Mesodermal cell (in vitro differentiated cells): Measurements from ENCODE around the gene SETD1B.

Experiments
- H3K27ac ChIP-seq: 2 replicates; pipeline ENCODE4 v1.7.0; 2013; ENCODE audit warnings: mild to moderate bottlenecking, low read depth, low read length, moderate library complexity; ENCODE audit not compliant: severe bottlenecking
- H3K36me3 ChIP-seq: 2 replicates; pipeline ENCODE4 v1.7.1; 2013; ENCODE audit warnings: mild to moderate bottlenecking, low read length, moderate library complexity; ENCODE audit not compliant: control insufficient read depth, insufficient read depth
- H3K4me1 ChIP-seq: one replicate; pipeline ENCODE4 v1.7.1; 2013; ENCODE audit warnings: mild to moderate bottlenecking, low read length; ENCODE audit not compliant: insufficient read depth, control insufficient read depth, poor library complexity, severe bottlenecking
- H3K4me3 ChIP-seq: 2 replicates; pipeline ENCODE4 v1.7.0; 2013; ENCODE audit warnings: low read length, control low read depth, mild to moderate bottlenecking; ENCODE audit not compliant: insufficient read depth, poor library complexity, severe bottlenecking; ENCODE audit errors: extremely low read depth
- H3K9me3 ChIP-seq: 2 replicates; pipeline ENCODE4 v1.7.1; 2013; ENCODE audit warnings: mild to moderate bottlenecking, low read length, moderate library complexity; ENCODE audit not compliant: control insufficient read depth
- WGBS, 2 experiments: methylation state at CpG; one replicate each; pipeline ENCODE4 v1.1.5; 2013; ENCODE audit warnings: missing lambda C conversion rate in 2 of 2; ENCODE audit not compliant: insufficient coverage in 2 of 2; 5-methylcytosine and 5-hydroxymethylcytosine counted together

SETD1B gene

DNA sequence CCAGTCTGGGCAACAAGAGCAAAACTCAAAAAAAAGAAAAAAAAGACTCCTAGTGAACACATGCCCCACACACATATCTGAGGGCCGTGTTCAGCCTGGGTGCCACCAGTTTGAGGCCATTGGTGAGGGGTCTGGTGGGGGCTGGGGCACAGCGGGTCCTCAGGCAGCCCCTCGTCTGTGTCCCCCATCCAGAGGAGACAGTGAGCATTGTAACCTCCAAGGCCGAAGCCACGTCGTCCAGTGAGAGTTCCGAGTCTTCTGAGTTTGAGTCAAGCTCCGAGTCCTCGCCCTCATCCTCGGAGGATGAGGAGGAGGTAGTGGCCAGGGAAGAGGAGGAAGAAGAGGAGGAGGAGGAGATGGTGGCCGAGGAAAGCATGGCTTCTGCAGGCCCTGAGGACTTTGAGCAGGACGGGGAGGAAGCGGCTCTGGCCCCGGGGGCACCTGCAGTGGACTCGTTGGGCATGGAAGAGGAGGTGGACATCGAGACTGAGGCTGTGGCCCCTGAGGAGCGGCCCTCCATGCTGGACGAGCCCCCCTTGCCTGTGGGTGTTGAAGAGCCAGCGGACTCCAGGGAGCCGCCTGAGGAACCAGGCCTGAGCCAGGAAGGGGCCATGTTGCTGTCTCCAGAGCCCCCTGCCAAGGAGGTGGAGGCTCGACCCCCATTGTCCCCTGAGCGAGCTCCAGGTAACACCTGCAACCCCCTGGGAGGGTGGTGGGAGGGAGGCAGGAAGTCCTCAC is 15.6 kb downstream of the SETD1B start:
- Histone ChIP-seq H3K4me1 (no peaks in the 10 kb centered on the region), H3K9me3 (no peaks in the 10 kb centered on the region), H3K4me3 (no peak overlapping the region), H3K27ac (no peak overlapping the region), H3K36me3 (peaks cover 90% of the 10 kb centered on the region)
- WGBS, 2 experiments: 94 to 97% methylated on average over 16 to 20 of the region's 22 CpGs

DNA sequence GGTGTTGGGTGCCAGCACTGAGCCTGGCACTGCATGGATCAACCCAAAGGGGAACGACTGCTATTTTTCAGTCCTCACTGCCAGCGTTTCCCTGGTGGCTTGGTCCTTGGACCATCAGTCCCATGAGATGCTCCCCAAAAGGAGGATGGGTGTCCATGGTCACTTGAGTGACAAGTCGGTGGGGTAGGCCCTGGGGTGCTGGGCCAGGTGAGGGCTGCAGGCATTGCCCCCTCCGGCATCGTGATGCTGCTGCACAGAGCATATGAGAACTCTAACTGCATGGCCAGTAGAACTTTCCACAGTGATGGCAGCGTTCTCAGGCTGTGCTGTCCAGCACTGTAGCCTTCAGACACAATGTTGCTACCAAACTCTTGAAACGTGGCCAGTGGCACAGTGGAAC is 16.2 kb downstream of the SETD1B start:
- H3K36me3 ChIP-seq: peaks cover 89% of the 10 kb centered on the region
- WGBS, 2 experiments: 95% methylated on average over 6 to 7 of the region's 7 CpGs
- no peak overlapping the region for H3K4me3 ChIP-seq
- no peak overlapping the region for H3K27ac ChIP-seq
- H3K9me3 ChIP-seq: no peaks in the 10 kb centered on the region
- H3K4me1 ChIP-seq: no peaks in the 10 kb centered on the region

DNA sequence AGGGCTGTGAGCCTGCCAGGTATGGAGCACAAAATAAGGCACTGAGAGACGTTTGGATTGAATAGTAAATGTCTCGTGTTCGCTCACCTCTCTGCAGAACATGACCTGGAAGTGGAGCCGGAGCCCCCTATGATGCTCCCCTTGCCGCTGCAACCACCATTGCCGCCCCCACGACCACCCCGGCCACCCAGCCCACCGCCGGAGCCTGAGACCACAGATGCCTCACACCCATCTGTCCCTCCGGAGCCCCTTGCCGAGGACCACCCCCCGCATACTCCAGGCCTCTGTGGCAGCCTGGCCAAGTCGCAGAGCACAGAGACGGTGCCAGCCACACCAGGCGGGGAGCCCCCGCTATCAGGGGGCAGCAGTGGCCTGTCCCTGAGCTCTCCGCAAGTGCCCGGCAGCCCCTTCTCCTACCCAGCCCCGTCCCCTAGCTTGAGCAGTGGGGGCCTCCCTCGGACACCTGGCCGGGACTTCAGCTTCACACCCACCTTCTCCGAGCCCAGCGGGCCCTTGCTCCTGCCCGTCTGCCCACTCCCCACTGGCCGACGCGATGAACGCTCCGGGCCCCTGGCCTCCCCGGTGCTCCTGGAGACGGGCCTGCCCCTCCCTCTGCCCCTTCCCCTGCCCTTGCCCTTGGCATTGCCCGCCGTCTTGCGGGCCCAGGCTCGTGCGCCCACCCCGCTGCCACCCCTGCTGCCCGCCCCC is 18.7 kb downstream of the SETD1B start:
- H3K27ac ChIP-seq: no peak overlapping the region
- no peak overlapping the region for H3K4me3 ChIP-seq
- H3K9me3 ChIP-seq: no peaks in the 10 kb centered on the region
- no peaks in the 10 kb centered on the region for H3K4me1 ChIP-seq
- H3K36me3 ChIP-seq: peaks cover 83% of the 10 kb centered on the region
- WGBS, 2 experiments: 96 to 97% methylated on average over 22 to 37 of the region's 39 CpGs

DNA sequence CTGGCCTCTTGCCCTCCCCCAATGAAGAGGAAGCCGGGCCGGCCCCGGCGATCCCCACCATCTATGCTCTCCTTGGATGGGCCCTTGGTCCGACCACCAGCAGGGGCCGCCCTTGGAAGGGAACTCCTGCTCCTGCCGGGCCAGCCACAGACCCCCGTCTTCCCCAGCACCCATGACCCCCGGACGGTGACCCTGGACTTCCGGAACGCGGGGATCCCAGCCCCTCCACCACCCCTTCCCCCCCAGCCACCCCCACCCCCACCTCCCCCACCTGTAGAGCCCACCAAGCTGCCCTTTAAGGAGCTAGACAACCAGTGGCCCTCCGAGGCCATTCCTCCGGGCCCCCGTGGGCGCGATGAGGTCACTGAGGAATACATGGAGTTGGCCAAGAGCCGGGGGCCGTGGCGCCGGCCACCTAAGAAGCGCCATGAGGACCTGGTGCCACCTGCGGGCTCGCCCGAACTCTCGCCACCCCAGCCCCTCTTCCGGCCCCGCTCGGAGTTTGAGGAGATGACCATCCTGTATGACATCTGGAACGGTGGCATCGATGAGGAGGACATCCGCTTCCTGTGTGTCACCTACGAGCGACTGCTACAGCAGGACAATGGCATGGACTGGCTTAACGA is 19.4 kb downstream of the SETD1B start:
- H3K36me3 ChIP-seq: peaks cover 83% of the 10 kb centered on the region
- WGBS, 2 experiments: 91 to 94% methylated on average over 23 to 28 of the region's 36 CpGs
- no peak overlapping the region for H3K4me3 ChIP-seq
- H3K27ac ChIP-seq: no peak overlapping the region
- no peaks in the 10 kb centered on the region for H3K9me3 ChIP-seq
- no peaks in the 10 kb centered on the region for H3K4me1 ChIP-seq

DNA sequence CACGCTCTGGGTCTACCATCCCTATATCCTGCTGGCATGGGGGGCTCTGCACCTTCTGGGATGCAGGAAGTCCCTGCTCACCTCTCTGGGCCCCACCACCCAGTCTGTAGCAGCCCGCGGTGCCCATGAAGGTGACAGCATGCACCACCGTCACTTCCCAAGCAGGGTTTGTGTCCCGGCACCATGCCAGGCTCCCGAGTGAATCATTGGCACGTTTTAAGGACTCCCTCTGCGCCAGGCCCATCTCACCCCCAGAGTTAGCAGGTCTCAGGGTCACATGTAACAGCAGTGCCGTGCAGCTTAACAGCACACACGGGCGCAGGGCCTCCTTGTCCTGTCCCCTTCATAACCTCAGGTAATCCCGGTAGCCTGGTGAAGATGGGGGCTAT is 19.9 kb downstream of the SETD1B start:
- WGBS, 2 experiments: 86 to 93% methylated on average over 6 to 12 of the region's 12 CpGs
- Histone ChIP-seq H3K36me3 (peaks cover 88% of the 10 kb centered on the region), H3K4me3 (no peak overlapping the region), H3K4me1 (no peaks in the 10 kb centered on the region), H3K9me3 (no peaks in the 10 kb centered on the region), H3K27ac (no peak overlapping the region)

DNA sequence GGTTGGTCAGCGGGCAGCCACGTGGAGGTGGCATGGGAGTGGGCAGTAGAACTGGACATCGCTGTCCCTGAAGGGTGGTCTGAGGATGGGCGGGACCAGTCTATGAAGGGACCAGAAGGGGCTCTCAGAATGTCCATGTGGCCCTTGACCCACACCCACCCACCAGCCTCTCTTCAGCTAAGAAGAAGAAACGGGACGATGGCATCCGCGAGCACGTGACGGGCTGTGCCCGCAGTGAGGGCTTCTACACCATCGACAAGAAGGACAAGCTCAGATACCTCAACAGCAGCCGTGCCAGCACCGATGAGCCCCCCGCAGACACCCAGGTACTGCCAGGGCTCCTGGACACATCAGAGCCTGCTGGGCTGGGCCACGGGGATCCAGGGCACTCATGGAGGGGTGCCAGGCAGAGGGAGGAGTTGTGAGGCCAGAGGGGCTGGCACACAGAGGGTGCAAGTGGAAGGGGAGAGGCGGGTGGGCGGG is 21.3 kb downstream of the SETD1B start:
- H3K4me1 ChIP-seq: no peaks in the 10 kb centered on the region

DNA sequence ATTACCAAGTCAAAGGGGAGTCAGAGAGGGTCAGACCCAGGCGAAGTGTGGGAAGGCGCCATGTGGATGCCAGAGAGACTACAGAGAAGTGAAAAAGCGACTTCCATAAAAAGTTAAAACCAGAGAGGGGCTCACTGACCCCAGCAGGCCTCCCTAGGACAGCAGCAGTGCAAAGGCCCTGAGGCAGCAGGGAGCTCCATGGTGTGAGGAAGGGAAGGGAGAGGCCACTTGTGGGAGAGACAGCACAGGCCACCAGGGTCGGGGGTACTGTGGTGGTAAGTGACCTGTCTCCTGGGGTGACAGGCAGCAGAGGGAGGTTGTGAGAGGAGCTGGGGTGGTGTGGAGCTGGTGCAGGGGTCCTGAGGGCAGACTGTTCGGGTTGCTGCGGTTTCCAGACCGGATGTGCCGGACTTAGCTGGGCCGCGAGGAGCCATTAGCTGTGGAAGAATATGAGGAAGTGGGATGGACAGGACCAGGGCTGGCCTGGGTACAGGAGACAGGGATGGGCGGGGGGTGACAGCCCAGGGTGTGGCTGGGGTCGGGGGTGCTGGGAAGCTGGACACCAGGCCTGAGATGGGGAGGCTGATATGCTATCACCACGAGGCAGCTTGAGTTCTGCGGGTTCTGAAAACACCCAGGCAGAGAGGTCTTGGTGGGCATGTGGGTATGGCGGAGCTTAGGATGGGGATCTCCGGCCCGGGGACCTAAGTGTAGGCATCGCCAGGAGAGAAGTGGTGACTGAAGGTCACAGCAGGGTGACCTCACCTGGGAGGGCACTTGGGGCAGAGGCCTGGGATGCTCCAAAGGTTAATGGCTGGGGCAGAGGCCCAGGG is 22.7 kb downstream of the SETD1B start:
- no peak overlapping the region for H3K27ac ChIP-seq
- no peaks in the 10 kb centered on the region for H3K4me1 ChIP-seq
- peaks cover 87% of the 10 kb centered on the region for H3K36me3 ChIP-seq
- H3K4me3 ChIP-seq: no peak overlapping the region
- H3K9me3 ChIP-seq: no peaks in the 10 kb centered on the region
- 84 to 91% methylated on average over 15 to 18 of the region's 18 CpGs for WGBS, 2 experiments

More for the DNA sequence above, 21.3 kb downstream of the SETD1B start:
- no peak overlapping the region for H3K4me3 ChIP-seq
- WGBS, 2 experiments: 92 to 95% methylated on average over 9 to 16 of the region's 18 CpGs
- no peak overlapping the region for H3K27ac ChIP-seq
- peaks cover 88% of the 10 kb centered on the region for H3K36me3 ChIP-seq
- H3K9me3 ChIP-seq: no peaks in the 10 kb centered on the region

DNA sequence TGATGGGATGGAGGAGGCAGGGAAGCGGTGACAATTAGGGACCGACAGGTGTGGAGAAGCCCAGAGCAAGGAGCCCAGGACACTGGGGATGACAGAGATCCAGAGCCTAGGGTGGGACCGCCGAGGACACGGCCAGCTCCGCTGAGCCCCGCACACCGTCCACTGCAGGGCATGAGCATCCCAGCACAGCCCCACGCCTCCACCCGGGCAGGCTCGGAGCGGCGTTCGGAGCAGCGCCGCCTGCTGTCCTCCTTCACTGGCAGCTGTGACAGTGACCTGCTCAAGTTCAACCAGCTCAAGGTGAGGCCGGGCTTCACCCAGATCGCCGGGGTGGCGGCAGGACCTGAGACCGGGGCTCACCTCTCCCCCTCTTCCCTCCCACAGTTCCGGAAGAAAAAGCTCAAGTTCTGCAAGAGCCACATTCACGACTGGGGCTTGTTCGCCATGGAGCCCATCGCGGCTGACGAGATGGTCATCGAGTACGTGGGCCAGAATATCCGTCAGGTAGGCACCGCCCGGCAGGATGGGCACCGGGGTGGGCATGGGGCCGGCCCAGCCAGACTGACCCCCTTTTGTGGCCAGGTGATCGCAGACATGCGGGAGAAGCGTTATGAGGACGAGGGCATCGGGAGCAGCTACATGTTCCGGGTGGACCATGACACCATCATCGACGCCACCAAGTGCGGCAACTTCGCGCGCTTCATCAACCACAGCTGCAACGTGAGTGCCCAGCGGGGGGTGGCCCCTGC is 23.7 kb downstream of the SETD1B start:
- WGBS, 2 experiments: 94 to 97% methylated on average over 46 to 48 of the region's 48 CpGs
- no peak overlapping the region for H3K4me3 ChIP-seq
- peaks cover 86% of the 10 kb centered on the region for H3K36me3 ChIP-seq
- H3K4me1 ChIP-seq: no peaks in the 10 kb centered on the region
- H3K27ac ChIP-seq: no peak overlapping the region
- no peaks in the 10 kb centered on the region for H3K9me3 ChIP-seq

DNA sequence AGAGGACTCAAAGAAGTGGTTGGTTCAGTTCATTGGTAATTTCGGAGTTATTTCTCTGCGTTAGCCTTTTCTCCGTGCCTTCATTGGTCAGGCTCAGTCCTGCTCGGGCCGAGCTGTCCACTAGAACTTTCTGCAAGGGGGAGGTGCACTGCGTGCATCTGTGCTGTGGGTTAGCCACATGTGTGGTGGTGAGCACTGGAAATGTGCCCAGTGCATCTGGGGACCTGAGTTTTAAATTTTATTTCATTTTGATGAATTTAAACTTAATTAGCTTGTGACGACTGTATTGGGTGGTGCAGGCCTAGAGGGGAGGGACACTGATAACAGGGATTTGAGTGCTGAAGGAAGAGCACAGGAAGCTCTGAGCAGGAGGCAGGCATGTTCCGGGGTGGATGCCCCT is 24.5 kb downstream of the SETD1B start:
- Histone ChIP-seq H3K36me3 (peaks cover 81% of the 10 kb centered on the region), H3K27ac (no peak overlapping the region), H3K9me3 (no peaks in the 10 kb centered on the region), H3K4me3 (no peak overlapping the region), H3K4me1 (no peaks in the 10 kb centered on the region)
- WGBS, 2 experiments: 94 to 98% methylated on average over 7 to 8 of the region's 8 CpGs

DNA sequence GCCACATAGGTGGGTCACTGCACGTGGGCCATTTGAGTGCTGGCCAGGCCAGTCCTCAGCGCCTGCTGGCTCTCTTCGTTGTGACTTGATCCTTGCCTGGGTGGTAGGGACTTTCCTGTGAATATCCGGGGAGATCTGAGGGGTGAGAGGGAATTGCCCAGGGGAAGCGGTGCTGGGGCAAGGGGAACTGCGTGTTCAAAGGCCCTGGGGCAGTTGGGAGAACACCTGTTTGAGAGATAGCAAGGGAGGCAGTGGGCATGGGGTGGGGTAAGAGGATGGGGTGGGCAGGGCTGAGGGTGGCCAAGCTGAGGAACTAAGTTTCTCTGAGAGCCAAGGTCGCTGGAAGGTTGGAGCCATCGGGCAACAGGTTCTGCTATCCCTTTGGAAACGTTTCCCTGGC is 25.0 kb downstream of the SETD1B start:
- WGBS, 2 experiments: 93 to 99% methylated on average over 9 of the region's 9 CpGs
- H3K27ac ChIP-seq: no peak overlapping the region
- no peak overlapping the region for H3K4me3 ChIP-seq
- H3K36me3 ChIP-seq: peaks cover 76% of the 10 kb centered on the region
- H3K9me3 ChIP-seq: no peaks in the 10 kb centered on the region
- H3K4me1 ChIP-seq: no peaks in the 10 kb centered on the region
